DMS 273 (cell line): ENCODE results near the gene CNTFR.

ENCODE experiments used
- DNase-seq: peaks from one replicate; lab custom pipeline; 2025; ENCODE audit not compliant: unreplicated experiment; lab: John Stamatoyannopoulos, UW

CNTFR gene

GRCh38 chr9:34620061-34620994, 30.8 kb upstream of the CNTFR start, which contains the start of gene DCTN3:
Gene DCTN3 (minus strand): TSS chr9:34620495. CDS start chr9:34620464, 31 bp downstream.
- peak; percentile 97 for DNase-seq

- DNase-seq = no peak
Observed at GRCh38 chr9:34615132-34615531, 25.6 kb upstream of the CNTFR start.

DNA sequence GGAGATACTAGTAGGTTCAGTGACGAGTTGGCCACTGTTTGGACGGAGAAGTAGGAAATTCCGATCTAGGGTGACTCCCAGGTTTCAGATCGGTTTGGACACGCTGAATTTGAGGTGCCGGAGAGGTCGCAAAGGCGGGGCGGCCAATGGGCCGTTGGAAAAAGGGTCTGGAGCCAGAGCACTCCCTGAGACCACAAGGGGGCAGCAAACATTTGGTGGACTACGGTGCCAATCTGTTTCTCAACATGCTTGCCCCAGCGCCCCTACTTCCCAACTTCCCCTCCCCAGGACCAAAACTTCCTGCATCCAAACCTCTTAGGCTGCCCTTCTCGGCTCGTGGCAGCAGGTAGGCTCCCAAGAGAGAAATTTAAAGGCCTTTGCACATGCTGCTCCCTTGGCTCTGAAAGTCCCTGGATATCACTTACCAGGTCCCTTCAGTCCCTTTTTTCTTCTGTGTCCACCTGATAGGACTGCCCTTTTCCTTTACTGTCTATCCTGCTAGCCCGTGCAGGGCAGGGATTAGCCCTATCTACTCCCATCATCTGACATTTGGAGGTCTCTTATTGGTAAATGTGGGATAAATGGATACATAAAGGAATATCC, 23.4 kb upstream of the CNTFR start:
- peak; percentile 94 for DNase-seq

GRCh38 chr9:34611811-34612787, 22.6 kb upstream of the CNTFR start, which contains the start of gene RPP25L:
Gene RPP25L (minus strand): TSS chr9:34612097. CDS start chr9:34611296, 801 bp downstream.
- peak; percentile 96 for DNase-seq

DNA sequence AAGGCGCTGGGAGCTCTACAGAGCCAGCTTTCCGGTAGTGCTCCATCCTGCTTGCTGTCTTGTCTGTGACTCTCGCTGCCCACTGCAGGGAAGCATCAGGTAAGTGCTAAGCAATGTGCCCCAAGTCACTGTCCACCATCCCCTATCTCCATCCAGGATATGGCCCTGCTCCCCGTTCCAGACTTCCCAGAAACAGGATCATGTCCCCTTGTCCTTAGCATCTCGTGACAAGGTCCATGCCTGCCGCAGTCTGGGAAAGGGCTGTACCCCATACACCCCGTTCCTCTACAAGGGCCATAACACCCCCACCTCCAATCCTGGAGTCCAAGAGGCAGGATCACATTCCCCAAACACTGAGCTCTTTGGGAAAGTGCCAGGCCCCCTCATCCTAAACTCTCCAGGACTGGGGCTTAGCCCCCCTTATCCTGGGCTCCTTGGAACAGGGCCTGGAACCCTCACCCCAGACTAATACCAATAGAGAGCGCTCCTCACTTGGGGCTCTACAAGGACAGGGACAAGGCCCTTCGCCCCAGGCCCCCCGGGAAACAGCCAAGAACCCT, 21.8 kb upstream of the CNTFR start:
- DNase-seq = peak; percentile 39

DNA sequence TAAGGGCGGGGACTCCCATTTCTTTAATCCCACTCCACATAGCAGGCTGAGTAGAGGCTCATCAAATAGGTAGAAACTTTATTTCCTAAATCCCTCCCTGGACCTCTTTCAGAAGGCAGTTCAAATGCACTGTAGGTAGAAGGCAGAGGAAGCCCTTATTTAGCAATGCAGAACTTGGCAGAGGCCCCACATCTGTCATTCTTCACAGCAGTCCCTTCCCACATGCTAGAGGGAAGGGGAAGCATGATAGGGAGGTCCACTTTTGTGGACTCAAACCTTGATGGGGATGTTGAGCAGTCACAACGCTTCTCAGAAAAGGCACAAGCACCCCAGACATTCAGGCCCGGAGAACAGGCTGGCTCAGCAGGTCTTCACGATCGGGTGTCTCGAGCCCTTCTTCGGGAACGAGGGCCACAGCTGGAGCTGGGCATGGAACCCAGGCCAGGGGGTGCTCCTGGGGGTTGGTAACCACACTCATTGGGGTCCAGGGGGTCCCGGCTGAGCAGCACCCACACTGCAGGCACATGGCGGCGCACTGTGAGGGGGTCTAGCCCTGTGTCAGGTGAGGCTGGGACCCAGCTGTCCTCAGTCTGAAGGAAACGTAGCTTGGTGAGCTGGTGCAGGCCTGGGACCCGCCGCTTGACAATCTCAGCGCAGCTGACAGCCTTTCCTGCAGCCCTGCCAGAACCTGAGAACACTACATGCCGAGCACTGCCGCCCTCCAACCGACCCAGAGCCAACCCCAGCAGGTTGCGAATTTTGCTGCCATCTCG, 21.1 kb upstream of the CNTFR start:
- DNase-seq = peak; percentile 63

DNA sequence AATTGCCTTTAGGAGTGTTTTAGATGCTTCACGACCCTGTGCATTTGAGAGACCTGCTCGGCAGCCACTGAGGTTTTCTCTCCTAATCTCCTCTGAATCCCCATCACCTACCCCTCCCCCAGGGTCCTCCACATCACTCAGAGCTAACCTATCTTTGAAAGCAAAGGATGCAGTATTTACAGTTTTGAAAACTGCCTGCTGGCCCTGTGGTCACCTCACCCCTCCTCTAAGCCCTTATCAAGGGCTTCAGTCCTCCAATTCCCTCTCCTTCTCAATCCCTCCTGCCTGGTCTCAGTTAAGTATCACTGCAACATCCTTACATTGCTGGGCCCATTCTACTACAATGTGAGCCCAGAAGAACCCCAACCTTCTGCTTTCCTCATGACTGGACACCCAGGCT, 17.8 kb upstream of the CNTFR start:
- DNase-seq = no peak

DNA sequence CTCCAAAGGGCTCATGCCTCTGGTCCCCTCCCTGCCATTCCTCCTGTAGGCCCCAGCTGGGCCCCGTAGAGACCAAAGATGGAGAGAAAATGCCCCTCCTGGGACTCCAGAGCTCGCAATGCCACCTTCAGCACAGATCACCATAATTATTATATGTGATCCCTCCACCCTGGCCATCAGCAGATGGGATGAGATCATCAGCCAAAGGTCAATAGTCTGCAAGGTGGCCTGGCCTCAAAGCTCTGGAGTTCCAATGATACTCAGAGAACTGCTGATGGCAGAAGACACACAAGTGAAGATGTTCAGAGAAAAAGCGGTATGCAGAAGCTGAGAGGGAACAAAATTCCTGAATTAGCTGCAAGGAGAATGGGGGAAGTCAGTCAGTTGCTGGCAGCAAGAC, 17.4 kb upstream of the CNTFR start:
- DNase-seq = no peak

- no peak for DNase-seq
Observed at GRCh38 chr9:34606190-34606589, 16.7 kb upstream of the CNTFR start.

GRCh38 chr9:34603610-34604231, 14.2 kb upstream of the CNTFR start:
- DNase-seq = peak; percentile 89

DNA sequence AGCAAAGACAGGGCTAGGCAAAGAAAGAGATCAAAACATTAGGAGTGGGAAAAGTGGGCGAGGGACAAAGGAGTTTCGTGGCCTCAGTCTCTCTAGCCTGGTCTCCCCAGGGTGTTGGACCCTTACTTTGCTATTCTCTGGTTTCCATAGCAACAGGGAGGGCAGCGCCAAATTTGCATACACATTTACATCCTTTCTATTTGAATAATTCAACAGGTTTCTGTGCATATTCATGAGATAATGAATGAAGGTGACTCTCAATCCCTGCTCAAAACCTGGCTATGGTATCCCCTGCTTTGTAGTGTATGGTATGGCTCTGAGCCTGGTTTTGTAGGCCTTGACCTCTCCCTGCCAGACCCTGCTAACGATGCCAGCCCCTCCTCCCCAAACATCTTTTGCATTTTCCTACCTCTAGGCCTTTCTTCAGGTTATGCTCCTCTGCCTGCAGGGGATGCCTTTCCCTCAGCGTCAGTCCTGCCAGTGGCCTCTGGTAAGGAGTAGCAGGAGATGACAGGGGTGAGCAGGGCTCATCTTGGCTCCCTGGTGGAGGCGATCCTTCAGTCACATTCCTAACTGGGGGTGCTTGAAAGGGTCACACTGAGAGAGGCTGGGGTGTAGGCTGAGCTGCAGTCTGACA, 12.5 kb upstream of the CNTFR start:
- DNase-seq = no peak

GRCh38 chr9:34600908-34601307, 11.4 kb upstream of the CNTFR start:
- no peak for DNase-seq

DNA sequence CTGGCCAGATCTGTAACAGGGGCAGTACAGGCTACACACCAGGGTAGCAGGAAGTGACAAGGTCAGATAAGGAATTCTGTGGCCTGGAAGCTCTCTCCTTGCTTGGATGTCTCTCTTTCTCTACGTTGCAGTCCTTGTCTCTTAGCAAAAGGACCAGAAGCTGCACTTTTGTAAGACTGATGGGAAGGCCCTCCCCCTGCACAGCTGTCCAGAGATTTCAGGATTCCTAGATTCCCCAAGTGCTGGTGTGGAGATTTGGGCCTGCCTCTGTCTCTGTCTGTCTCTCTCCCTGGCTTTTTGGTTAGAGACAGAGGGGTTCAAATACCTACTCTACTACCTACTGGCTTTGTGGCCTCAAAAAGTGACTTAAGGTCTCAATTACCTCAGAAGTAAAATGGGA, 10.0 kb upstream of the CNTFR start:
- DNase-seq = no peak

- DNase-seq = no peak
Observed at GRCh38 chr9:34594177-34594576, 4.7 kb upstream of the CNTFR start.

GRCh38 chr9:34592895-34593601, 3.5 kb upstream of the CNTFR start:
- peak; percentile 59 for DNase-seq

GRCh38 chr9:34591917-34592866, 2.7 kb upstream of the CNTFR start:
- DNase-seq = no peak

DNA sequence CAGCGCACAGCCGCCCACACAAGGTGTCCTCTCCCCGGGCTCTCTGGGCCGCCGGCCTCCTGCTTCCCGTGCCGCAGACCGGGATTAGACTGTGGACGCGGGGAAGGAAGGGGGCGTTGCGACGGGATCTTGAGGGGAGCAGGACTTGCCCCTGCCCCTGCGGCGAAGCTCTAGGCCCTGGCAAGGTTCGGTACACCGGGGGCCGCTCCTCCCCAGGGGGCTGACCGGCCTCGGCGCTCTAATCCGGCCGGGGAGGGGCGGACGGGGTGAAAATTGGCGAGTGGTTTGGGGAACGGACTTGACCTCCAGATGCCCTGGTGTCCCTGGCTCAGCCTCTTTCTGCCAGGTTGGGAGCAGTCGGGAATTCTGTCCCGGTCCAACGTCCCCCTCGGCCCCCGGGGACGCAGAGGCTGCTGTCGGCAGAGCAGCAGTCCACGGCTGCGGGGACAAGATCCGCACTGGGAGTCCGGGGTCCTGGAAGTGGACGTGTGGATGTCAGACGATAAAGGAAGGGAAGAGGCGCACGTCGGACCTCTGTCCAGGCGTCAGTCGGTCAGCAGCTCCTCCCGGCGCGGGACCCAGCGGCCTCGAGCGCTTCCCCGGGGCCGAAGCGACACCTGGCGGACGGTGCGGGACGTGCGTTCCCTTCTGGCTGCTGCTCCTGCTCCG, 1.9 kb upstream of the CNTFR start:
- DNase-seq = peak; percentile 87
